ENCODE results near the gene PKD1L1.

PKD1L1 gene

GRCh38 chr7:47875998-47876744, 72.1 kb downstream of the PKD1L1 start:
- H3K36me3 ChIP-seq (ENCODE audit: low read depth), result no peaks in the 10 kb centered on the region
- H3K4me3 ChIP-seq (ENCODE audit: severe bottlenecking), result no peak overlapping the region
- H3K9me3 ChIP-seq (ENCODE audit: severe bottlenecking), result no peaks in the 10 kb centered on the region
- no peak for DNase-seq (ENCODE audit: low spot score)
- H3K27ac ChIP-seq (ENCODE audit: poor library complexity, severe bottlenecking), result no peak overlapping the region
- no peaks in the 10 kb centered on the region for H3K27me3 ChIP-seq (ENCODE audit: insufficient read depth, poor library complexity, severe bottlenecking)
- ATAC-seq (ENCODE audit: low read depth), result no peak
- H3K4me1 ChIP-seq (ENCODE audit: insufficient read depth, poor library complexity, severe bottlenecking), result no peaks in the 10 kb centered on the region
- TF ChIP-seq, protein P1, sequence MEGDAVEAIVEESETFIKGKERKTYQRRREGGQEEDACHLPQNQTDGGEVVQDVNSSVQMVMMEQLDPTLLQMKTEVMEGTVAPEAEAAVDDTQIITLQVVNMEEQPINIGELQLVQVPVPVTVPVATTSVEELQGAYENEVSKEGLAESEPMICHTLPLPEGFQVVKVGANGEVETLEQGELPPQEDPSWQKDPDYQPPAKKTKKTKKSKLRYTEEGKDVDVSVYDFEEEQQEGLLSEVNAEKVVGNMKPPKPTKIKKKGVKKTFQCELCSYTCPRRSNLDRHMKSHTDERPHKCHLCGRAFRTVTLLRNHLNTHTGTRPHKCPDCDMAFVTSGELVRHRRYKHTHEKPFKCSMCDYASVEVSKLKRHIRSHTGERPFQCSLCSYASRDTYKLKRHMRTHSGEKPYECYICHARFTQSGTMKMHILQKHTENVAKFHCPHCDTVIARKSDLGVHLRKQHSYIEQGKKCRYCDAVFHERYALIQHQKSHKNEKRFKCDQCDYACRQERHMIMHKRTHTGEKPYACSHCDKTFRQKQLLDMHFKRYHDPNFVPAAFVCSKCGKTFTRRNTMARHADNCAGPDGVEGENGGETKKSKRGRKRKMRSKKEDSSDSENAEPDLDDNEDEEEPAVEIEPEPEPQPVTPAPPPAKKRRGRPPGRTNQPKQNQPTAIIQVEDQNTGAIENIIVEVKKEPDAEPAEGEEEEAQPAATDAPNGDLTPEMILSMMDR (IDR thresholded peaks at IDR 0.05; ENCODE audit: poor library complexity, severe bottlenecking), result no peak

- H3K36me3 ChIP-seq (ENCODE audit: low read depth), result no peaks in the 10 kb centered on the region
- no peaks in the 10 kb centered on the region for H3K27me3 ChIP-seq (ENCODE audit: insufficient read depth, poor library complexity, severe bottlenecking)
- ATAC-seq (ENCODE audit: low read depth) (no peak), DNase-seq (ENCODE audit: low spot score) (no peak)
- H3K9me3 ChIP-seq (ENCODE audit: severe bottlenecking), result no peaks in the 10 kb centered on the region
- TF ChIP-seq, protein P1 (IDR thresholded peaks at IDR 0.05; ENCODE audit: poor library complexity, severe bottlenecking), result no peak
- no peaks in the 10 kb centered on the region for H3K4me1 ChIP-seq (ENCODE audit: insufficient read depth, poor library complexity, severe bottlenecking)
- H3K4me3 ChIP-seq (ENCODE audit: severe bottlenecking), result no peak overlapping the region
- H3K27ac ChIP-seq (ENCODE audit: poor library complexity, severe bottlenecking), result no peak overlapping the region
Observed at GRCh38 chr7:47875406-47875805, 72.9 kb downstream of the PKD1L1 start.

DNA sequence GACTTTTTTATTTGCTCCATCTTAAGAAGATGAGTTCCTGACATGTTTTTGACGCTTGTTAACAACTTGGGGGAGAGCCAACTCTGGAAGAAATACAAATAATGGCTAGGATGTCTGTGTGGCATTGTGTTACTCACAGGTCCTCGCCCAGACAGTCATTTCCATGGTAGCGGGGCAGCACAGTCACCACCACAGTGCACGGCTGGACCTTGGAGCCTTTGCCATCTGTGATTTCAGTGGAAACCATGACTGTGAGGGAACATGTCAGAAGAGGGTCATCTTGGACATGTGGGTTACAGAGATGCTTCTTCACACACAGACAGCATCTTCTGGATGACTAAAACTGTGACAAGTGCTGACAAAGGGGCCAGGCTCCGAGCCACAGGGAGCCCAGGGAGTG, 74.5 kb downstream of the PKD1L1 start:
- no peak; the same call in 2 of the 3 replicates for ATAC-seq (ENCODE audit: low read depth)
- no peak overlapping the region for H3K4me3 ChIP-seq (ENCODE audit: severe bottlenecking)
- H3K36me3 ChIP-seq (ENCODE audit: low read depth), result no peaks in the 10 kb centered on the region
- TF ChIP-seq, protein P1 (IDR thresholded peaks at IDR 0.05; ENCODE audit: poor library complexity, severe bottlenecking), result no peak
- no peaks in the 10 kb centered on the region for H3K9me3 ChIP-seq (ENCODE audit: severe bottlenecking)
- no peak for DNase-seq (ENCODE audit: low spot score)
- no peaks in the 10 kb centered on the region for H3K4me1 ChIP-seq (ENCODE audit: insufficient read depth, poor library complexity, severe bottlenecking)
- no peaks in the 10 kb centered on the region for H3K27me3 ChIP-seq (ENCODE audit: insufficient read depth, poor library complexity, severe bottlenecking)
- H3K27ac ChIP-seq (ENCODE audit: poor library complexity, severe bottlenecking), result no peak overlapping the region

- Histone ChIP-seq H3K9me3 (ENCODE audit: severe bottlenecking) (no peaks in the 10 kb centered on the region), H3K4me1 (ENCODE audit: insufficient read depth, poor library complexity, severe bottlenecking) (no peaks in the 10 kb centered on the region), H3K4me3 (ENCODE audit: severe bottlenecking) (no peak overlapping the region), H3K27ac (ENCODE audit: poor library complexity, severe bottlenecking) (no peak overlapping the region), H3K36me3 (ENCODE audit: low read depth) (no peaks in the 10 kb centered on the region), H3K27me3 (ENCODE audit: insufficient read depth, poor library complexity, severe bottlenecking) (no peaks in the 10 kb centered on the region)
- DNase-seq (ENCODE audit: low spot score) (no peak), ATAC-seq (ENCODE audit: low read depth) (no peak)
- TF ChIP-seq, protein P1 (IDR thresholded peaks at IDR 0.05; ENCODE audit: poor library complexity, severe bottlenecking), result no peak
Observed at GRCh38 chr7:47867286-47867685, 81.0 kb downstream of the PKD1L1 start.

DNA sequence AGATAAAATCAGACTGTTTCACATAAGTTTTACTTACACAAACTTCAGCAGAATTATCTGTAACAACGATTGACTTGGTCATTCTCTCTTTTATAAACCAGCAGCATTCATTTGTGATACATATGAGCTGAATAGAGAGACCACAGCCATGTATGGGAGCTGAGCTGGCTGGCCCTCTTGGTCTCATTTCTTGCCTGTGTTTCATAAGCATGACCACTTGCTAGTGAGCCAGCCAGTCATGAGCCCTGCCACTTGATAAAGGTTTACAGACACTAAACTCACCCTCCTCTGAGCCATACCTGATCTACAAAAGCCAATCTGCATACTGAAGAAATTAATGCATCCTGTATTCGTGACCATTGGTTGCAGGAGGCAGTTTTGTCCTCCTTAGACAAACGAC, 82.1 kb downstream of the PKD1L1 start:
- no peaks in the 10 kb centered on the region for H3K4me1 ChIP-seq (ENCODE audit: insufficient read depth, poor library complexity, severe bottlenecking)
- no peak overlapping the region for H3K4me3 ChIP-seq (ENCODE audit: severe bottlenecking)
- TF ChIP-seq, protein P1 (IDR thresholded peaks at IDR 0.05; ENCODE audit: poor library complexity, severe bottlenecking), result no peak
- no peak for ATAC-seq (ENCODE audit: low read depth)
- DNase-seq (ENCODE audit: low spot score), result no peak
- no peaks in the 10 kb centered on the region for H3K36me3 ChIP-seq (ENCODE audit: low read depth)
- no peak overlapping the region for H3K27ac ChIP-seq (ENCODE audit: poor library complexity, severe bottlenecking)
- H3K9me3 ChIP-seq (ENCODE audit: severe bottlenecking), result no peaks in the 10 kb centered on the region
- H3K27me3 ChIP-seq (ENCODE audit: insufficient read depth, poor library complexity, severe bottlenecking), result no peaks in the 10 kb centered on the region
